GM13977 (cell line): Measurements from ENCODE around the gene ITPKC.

Experiments
- DNase-seq: peaks from one replicate; pipeline ENCODE4 v3.0.0; 2012; ENCODE audit warnings: low spot score
- in situ Hi-C: fragments of 300-500 bp; cut with MboI; formaldehyde crosslinking; loops from one replicate; pipeline ENCODE4 v1.12.0; 2022; ENCODE audit warnings: low sequenced_read_pairs, low pct_unique_long_range_greater_than_20kb, mixed read lengths, inconsistent platforms; ENCODE audit not compliant: unreplicated experiment
- TF ChIP-seq, protein P1 (sequence below): IDR thresholded peaks from 2 replicates; pipeline ENCODE4 v1.5.1; 2012; ENCODE audit warnings: mild to moderate bottlenecking, control low read depth; ENCODE audit not compliant: insufficient read depth; ENCODE audit errors: extremely low read depth, missing control alignments

Gene ITPKC

DNA sequence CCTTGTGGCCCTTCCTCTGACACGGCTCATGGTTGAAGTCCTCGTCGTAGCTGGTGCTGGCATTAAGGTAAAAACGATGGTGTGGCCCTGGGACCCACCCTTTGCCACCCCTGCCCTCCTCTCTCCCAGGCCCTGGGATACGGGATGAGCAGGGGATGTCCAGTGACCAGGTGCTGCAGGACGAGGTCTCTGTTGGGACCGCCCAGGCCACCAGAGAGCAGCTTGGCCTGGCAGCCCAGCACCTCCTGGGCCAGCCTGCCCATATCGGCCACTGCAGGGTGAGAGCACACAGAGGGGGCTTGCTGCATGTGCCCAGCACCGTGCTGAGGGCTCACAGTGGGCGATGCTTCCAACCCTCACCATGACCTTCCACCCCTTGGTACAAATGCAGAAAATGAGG is 27.0 kb downstream of the ITPKC start:
- no peak for DNase-seq
- TF ChIP-seq, protein P1, sequence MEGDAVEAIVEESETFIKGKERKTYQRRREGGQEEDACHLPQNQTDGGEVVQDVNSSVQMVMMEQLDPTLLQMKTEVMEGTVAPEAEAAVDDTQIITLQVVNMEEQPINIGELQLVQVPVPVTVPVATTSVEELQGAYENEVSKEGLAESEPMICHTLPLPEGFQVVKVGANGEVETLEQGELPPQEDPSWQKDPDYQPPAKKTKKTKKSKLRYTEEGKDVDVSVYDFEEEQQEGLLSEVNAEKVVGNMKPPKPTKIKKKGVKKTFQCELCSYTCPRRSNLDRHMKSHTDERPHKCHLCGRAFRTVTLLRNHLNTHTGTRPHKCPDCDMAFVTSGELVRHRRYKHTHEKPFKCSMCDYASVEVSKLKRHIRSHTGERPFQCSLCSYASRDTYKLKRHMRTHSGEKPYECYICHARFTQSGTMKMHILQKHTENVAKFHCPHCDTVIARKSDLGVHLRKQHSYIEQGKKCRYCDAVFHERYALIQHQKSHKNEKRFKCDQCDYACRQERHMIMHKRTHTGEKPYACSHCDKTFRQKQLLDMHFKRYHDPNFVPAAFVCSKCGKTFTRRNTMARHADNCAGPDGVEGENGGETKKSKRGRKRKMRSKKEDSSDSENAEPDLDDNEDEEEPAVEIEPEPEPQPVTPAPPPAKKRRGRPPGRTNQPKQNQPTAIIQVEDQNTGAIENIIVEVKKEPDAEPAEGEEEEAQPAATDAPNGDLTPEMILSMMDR = no peak
- in situ Hi-C loops = no loop called here

DNA sequence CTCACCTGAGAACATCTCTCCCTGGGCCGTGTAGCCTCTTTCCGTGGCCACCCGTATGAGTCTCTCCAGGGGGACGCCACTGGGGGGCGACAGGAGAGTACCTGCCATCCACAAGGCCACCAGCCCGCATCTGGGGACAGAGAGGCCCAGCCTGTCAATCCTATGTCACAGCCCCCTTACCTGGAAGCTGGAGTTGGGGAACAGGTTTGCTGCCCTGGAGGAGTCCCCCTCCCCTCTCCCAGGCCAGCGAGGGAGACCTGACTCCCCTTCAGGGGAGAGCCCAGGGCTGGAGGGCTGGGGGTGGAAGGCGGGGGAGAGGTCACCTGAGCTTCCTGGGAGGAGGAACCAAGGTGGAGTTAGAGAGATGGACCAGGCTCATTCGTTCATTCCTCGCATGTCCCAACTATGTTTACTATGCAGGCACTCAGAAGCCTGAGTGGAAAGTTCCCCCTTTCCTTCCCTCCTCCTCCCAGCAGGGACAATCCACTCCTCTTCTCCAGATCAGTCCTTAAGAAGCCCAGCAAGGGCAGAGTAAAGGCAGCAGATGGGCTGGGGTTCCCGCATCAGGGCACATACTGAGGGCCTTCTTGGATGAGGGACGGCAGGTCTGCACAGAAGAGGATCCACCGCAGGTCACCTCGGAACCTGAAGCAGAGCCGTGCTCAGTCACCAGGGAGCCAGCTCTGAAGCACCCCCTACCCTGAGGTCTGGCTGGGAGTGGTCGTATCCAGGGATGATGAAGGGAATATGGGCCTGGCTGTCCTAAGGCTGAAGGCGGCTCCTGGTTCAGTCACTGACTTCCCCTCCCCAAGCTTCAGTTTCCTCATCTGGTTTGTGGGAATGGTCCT is 27.9 kb downstream of the ITPKC start:
- TF ChIP-seq, protein P1 = peak; percentile 44
- in situ Hi-C loops = no loop called here

DNA sequence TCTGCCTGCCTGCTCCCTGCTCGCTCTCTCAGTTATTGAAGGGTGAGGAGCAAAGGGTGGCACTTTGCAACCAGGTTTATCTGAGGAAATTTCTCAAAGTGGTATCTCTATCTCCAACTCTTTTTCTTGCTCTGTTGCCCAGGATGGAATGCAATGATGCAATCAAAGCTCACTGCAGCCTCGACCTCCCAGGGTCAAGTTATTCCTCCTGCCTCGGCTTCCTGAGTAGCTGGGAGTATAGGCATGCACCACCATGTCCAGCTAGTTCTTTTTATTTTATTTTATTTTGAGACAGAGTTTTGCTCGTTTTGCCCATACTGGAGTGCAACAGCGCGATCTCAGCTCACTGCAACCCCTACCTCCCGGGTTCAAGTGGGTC is 28.5 kb downstream of the ITPKC start:
- DNase-seq = no peak
- TF ChIP-seq, protein P1 = no peak
- in situ Hi-C loops = no loop called here

More for the DNA sequence above, 27.9 kb downstream of the ITPKC start:
- DNase-seq = no peak

DNA sequence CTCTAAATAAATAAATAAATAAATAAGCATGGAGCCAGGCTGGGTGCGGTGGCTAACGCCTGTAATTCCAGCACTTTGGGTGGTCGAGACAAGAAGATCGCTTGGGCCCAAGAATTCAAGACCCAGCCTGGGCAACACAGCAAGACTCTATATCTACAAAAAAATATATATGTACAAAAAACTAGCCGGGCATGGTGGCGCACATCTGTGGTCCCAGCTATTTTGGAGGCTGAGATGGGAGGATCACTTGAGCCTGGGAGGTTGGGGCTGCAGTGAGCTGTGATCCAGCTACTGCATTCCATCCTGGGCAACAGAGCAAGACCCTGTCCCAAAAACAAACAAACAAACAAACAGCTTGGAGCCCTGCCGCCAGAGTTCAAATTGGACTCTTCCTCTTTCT is 30.6 kb downstream of the ITPKC start:
- TF ChIP-seq, protein P1 = no peak
- DNase-seq = no peak
- in situ Hi-C loops = no loop called here

DNA sequence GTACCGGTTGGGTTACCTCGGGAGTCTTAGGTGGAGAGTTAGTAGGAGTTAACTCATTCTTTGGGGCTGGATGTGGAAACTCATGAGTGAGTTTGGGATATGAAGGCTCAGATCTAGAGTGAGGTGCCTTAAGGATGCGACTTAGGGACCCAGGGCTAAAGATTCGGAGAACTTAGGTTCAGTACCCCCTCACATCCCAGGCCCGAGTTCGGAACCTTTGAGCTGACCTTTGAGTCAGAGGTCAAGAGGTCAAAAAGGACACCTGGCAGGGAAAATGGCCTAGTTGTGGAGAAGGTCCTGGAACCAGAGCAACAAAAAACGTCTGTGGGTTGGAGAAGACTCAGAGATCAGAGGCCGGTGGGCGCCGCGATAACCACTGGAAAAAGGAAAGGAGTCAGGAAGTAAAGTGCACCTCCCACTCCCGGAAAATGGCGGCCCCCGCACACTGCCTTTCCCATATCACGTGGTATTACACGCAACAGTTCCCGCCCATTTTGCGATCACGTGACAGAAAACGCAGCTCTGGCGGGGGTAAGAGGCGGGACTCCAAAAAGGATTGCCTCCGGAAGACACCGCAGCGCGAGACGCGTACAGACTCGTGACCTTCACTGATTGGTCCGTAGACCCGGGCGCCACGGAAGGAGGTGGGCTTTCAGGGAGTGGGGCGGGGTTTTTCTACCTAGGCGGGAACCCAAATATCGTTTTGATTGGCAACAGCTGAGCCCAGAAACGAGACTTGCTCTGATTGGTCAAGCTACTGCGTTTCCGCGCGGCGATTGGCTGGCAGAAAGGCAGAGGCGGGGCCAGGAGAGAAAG is 33.4 kb downstream of the ITPKC start, which contains the start of gene ACTMAP:
Gene ACTMAP, minus strand, starts transcription at position 420 of the 816 bp plus-strand sequence. CDS start 674 bp downstream, outside the sequence.
- TF ChIP-seq, protein P1 = no peak
- peak; percentile 98 for DNase-seq
- in situ Hi-C loops = no loop called here

DNA sequence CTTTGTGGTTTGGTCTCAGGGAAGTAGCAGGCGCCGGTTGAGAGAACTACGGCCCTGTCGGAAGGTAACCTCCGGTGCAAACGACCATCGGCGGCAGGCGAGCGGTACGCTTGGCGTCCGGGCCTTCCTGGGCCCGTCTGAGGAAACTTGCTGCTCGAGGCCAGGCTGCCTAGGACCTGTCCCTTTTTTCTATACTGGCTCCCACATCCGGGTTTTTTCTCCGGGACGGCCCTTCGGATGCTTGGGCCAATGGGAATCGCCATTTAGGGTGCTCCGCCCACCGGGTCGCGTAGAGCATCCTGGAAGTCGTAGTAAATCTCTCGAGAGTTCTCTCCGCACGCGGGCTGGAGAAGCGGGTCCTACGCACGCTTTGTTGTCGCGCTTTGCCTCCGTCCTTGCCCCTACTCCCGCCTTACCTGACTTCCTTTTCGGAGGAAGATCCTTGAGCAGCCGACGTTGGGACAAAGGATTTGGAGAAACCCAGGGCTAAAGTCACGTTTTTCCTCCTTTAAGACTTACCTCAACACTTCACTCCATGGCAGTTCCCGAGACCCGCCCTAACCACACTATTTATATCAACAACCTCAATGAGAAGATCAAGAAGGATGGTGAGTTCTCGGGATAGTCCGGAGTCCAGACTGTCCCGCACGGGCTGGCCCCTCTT is 34.1 kb downstream of the ITPKC start, which contains the start of gene SNRPA:
Gene SNRPA, plus strand, starts transcription at position 330 of the 664 bp plus-strand sequence. Its CDS starts 206 bp downstream, at position 536.
- TF ChIP-seq, protein P1 = no peak
- in situ Hi-C loops = no loop called here
- DNase-seq = peak; percentile 92
